Mammary epithelial cell (primary cell): ENCODE results near the gene SNX30.

Experiments
- CTCF ChIP-seq, 2 donors: IDR thresholded peaks in 1 of 2; conservative IDR thresholded peaks in 1 of 2; 2 replicates each; pipeline ENCODE4 v1.5.1; 2011 to 2012; ENCODE audit warnings: inconsistent platforms in 2 of 2, low read length in 2 of 2, mild to moderate bottlenecking in 2 of 2, control low read depth in 1 of 2, low read depth in 1 of 2; ENCODE audit not compliant: insufficient read depth in 1 of 2; ENCODE audit errors: extremely low read depth in 1 of 2
- EZH2 ChIP-seq: IDR thresholded peaks from 2 replicates; pipeline ENCODE4 v1.6.1; 2012; ENCODE audit warnings: low read length, inconsistent platforms, borderline replicate concordance

GRCh38 chr9:112900488-112900887 is 149.9 kb downstream of the SNX30 start:
- no peak for TF ChIP-seq CTCF (conservative IDR thresholded peaks at IDR 0.05 in 1 of 2, IDR thresholded peaks at IDR 0.05 in 1 of 2; ENCODE audit: extremely low read depth in 1 of 2, insufficient read depth in 1 of 2, low read depth in 1 of 2, low read length in 2 of 2)
- no peak for TF ChIP-seq EZH2
